ENCODE results near the gene BICC1. TPM values are rescaled to one million over a fixed set of nuclear protein-coding genes. Genes with fewer than 3 reads are reported as not detected.

Gene BICC1
- total and polyA plus RNA-seq, 2 donors (not counting 3 experiments of a cell fraction or from before 2014, with no cell fraction given): 0.06 to 0.29 TPM

DNA sequence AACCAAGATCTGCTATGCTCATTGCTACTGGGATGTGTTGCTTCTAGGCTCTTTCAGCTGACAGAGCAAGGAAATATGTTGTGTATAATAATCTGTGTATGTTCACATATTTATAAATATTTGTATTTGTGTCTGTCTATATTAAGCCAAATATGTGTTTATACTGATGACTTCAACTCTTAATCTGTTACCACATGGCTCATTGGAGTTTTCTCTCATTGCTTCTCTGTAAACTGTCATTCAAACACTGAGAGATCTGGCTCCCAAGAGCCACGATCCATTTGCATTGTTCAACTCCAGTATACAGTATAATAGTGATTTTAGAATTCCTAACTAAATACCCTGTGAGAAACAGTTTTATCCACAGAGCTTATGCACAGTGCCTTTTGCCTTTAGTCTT, 35.3 kb downstream of the BICC1 start:
- no TSS peak for BruUV-seq (replicated peaks)
- Histone ChIP-seq H3K79me2 (ENCODE audit: control insufficient read depth, insufficient read depth, low read length) (no peaks in the 10 kb centered on the region), H3K27ac (ENCODE audit: insufficient read depth, low read depth, low read length) (no peak overlapping the region), H3K9ac (replicated peaks; ENCODE audit: extremely low read depth, insufficient read depth, low read length) (no peak overlapping the region), H4K20me1 (replicated peaks; ENCODE audit: control insufficient read depth, extremely low read depth, insufficient read depth, low read length) (no peaks in the 10 kb centered on the region), H3K4me1 (ENCODE audit: control insufficient read depth, extremely low read depth, insufficient read depth, low read length) (no peaks in the 10 kb centered on the region), H3K9me3 (replicated peaks; ENCODE audit: control insufficient read depth, insufficient read depth, low read length) (no peaks in the 10 kb centered on the region), H2AFZ (ENCODE audit: low read depth, low read length) (no peak overlapping the region), H3K36me3 (ENCODE audit: control insufficient read depth in 2 of 2, extremely low read depth in 1 of 2, insufficient read depth in 2 of 2, low read length in 2 of 2) (no peaks in the 10 kb centered on the region), H3K4me3 (replicated peaks in 1 of 3; ENCODE audit: insufficient read depth in 1 of 3, low read depth in 1 of 3, low read length in 3 of 3) (no peak overlapping the region), H3K4me2 (ENCODE audit: insufficient read depth, low read length) (no peak overlapping the region), H3K27me3 (ENCODE audit: control insufficient read depth in 2 of 2, insufficient read depth in 2 of 2, low read length in 2 of 2) (no peaks in the 10 kb centered on the region), H3K9me1 (replicated peaks; ENCODE audit: control insufficient read depth, extremely low read depth, insufficient read depth, low read length) (no peaks in the 10 kb centered on the region)
- FAIRE-seq (no peak), DNase-seq (ENCODE audit: low read depth, low spot score) (no peak)
- ChIA-PET CTCF (interaction anchor here (1.0 kb wide), 1 partner anchor 17 kb away, joined by 3 read pairs; no protein-coding TSS in a partner anchor), POLR2A (no interaction called here)
- intact Hi-C loops (cut with micrococcal nuclease): no loop called here
- dilution Hi-C loops (cut with MboI; ENCODE audit: extremely low pct_ligation_motif_present, low sequenced_read_pairs): no loop called here
- no peak for TF ChIP-seq JUN (IDR thresholded peaks at IDR 0.05; ENCODE audit: borderline replicate concordance, insufficient read depth, insufficient read length, low read depth)
- TF ChIP-seq, protein P1, sequence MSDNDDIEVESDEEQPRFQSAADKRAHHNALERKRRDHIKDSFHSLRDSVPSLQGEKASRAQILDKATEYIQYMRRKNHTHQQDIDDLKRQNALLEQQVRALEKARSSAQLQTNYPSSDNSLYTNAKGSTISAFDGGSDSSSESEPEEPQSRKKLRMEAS (IDR thresholded peaks at IDR 0.05; ENCODE audit: insufficient read depth, insufficient read length): no peak
- no peak for TF ChIP-seq MYC (IDR thresholded peaks at IDR 0.05; ENCODE audit: low read depth, low read length)
- no peak for TF ChIP-seq FOS (IDR thresholded peaks at IDR 0.05; ENCODE audit: borderline replicate concordance, insufficient read depth, low read length)
- TF ChIP-seq, protein P2, sequence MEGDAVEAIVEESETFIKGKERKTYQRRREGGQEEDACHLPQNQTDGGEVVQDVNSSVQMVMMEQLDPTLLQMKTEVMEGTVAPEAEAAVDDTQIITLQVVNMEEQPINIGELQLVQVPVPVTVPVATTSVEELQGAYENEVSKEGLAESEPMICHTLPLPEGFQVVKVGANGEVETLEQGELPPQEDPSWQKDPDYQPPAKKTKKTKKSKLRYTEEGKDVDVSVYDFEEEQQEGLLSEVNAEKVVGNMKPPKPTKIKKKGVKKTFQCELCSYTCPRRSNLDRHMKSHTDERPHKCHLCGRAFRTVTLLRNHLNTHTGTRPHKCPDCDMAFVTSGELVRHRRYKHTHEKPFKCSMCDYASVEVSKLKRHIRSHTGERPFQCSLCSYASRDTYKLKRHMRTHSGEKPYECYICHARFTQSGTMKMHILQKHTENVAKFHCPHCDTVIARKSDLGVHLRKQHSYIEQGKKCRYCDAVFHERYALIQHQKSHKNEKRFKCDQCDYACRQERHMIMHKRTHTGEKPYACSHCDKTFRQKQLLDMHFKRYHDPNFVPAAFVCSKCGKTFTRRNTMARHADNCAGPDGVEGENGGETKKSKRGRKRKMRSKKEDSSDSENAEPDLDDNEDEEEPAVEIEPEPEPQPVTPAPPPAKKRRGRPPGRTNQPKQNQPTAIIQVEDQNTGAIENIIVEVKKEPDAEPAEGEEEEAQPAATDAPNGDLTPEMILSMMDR (IDR thresholded peaks at IDR 0.05; ENCODE audit: extremely low read depth in 1 of 2, insufficient read depth in 1 of 2, low read depth in 1 of 2, low read length in 2 of 2): no peak
- no peak for TF ChIP-seq EZH2 (IDR thresholded peaks at IDR 0.05; ENCODE audit: borderline replicate concordance, low read depth, low read length, severe bottlenecking)
- no peak for TF ChIP-seq GATA2 (IDR thresholded peaks at IDR 0.05; ENCODE audit: insufficient read depth, insufficient read length, low read depth, low read length)
